G401 (cell line): Measurements from ENCODE around the gene FGF3. TPM values are rescaled to one million over a fixed set of nuclear protein-coding genes. Genes with fewer than 3 reads are reported as not detected.
"Not testable (repeated sequence)": the region's sequence is repeated elsewhere in the genome, so short reads cannot be mapped to it uniquely, and the experiment has no call there.

Experiments used
- DNase-seq: peaks from one replicate; pipeline ENCODE4 v3.0.0-alpha.2; 2015; ENCODE audit warnings: low spot score
- in situ Hi-C: cut with HindIII; loops from 2 replicates; pipeline ENCODE4 v1.10.0; 2016; ENCODE audit warnings: low sequenced_read_pairs, mixed read lengths
- total RNA-seq: library from RNA; depleted of rRNA; stranded (reverse); fragments of >200 nt; shearing (Covaris generic); gene quantifications from 2 replicates; pipeline ENCODE4 v1.2.3, GENCODE V29; 2014; rRNA removed

FGF3 gene
- total RNA-seq, 1 experiment from 2014 or later, result not detected

GRCh38 chr11:69787906-69788305 is 31.3 kb downstream of the FGF3 start:
- no peak for DNase-seq
- in situ Hi-C loops, result no loop called here

GRCh38 chr11:69787457-69787856 is 31.8 kb downstream of the FGF3 start:
- DNase-seq, result no peak
- in situ Hi-C loops, result no loop called here

GRCh38 chr11:69781241-69781640 is 38.0 kb downstream of the FGF3 start:
- in situ Hi-C loops, result no loop called here

GRCh38 chr11:69778373-69778772 is 40.8 kb downstream of the FGF3 start:
- DNase-seq, result no peak
- in situ Hi-C loops, result no loop called here

More at GRCh38 chr11:69781241-69781640, 38.0 kb downstream of the FGF3 start:
- no peak for DNase-seq

- DNase-seq, result no peak
- in situ Hi-C loops, result no loop called here
These were observed 44.0 kb downstream of the FGF3 start, which contains the start of gene FGF4 for GRCh38 chr11:69775163-69775755. TSS of gene FGF4 (minus strand) at chr11:69775341. CDS start at chr11:69775084, 257 bp downstream.

GRCh38 chr11:69774354-69775162 is 44.7 kb downstream of the FGF3 start:
- DNase-seq, result no peak
- in situ Hi-C loops, result no loop called here

GRCh38 chr11:69773626-69774353 is 45.4 kb downstream of the FGF3 start:
- in situ Hi-C loops, result no loop called here
- DNase-seq, result no peak

GRCh38 chr11:69771466-69771865 is 47.8 kb downstream of the FGF3 start:
- in situ Hi-C loops, result no loop called here
- no peak for DNase-seq

- in situ Hi-C loops, result no loop called here
- DNase-seq, result no peak
These were observed 48.7 kb downstream of the FGF3 start for GRCh38 chr11:69770540-69770939.

GRCh38 chr11:69765498-69765995 is 53.7 kb downstream of the FGF3 start:
- in situ Hi-C loops, result no loop called here
- no peak for DNase-seq

GRCh38 chr11:69764918-69765317 is 54.3 kb downstream of the FGF3 start:
- in situ Hi-C loops, DNase-seq: not testable (repeated sequence)

GRCh38 chr11:69760319-69760718 is 58.9 kb downstream of the FGF3 start:
- in situ Hi-C loops, result no loop called here
- DNase-seq, result no peak

Other genes with a start within 250 kb of the FGF3 start
- 91.6 and 101 TPM in 2 replicates for gene CCND1, start 178.3 kb downstream of the FGF3 start, total RNA-seq
- gene LTO1, start 144.1 kb downstream of the FGF3 start, total RNA-seq, result 17.1 and 19.8 TPM in 2 replicates
- not detected in 2 replicates for gene FGF19, start 115.4 kb downstream of the FGF3 start, total RNA-seq
- not detected in 2 replicates for gene FGF4, start 44.1 kb downstream of the FGF3 start, total RNA-seq